ENCODE results near the gene CCN2. TPM values are rescaled to one million over a fixed set of nuclear protein-coding genes. Genes with fewer than 3 reads are reported as not detected.

CCN2 gene
- total RNA-seq, 3 donors from 2014 or later: 17.1 to 39.7 (median 39.4) TPM

- Histone ChIP-seq H3K4me3 (no peak overlapping the region), H3K4me1 (ENCODE audit: low read depth) (peaks cover 7% of the 10 kb centered on the region), H3K36me3 (ENCODE audit: low read depth) (no peaks in the 10 kb centered on the region), H3K9me3 (no peaks in the 10 kb centered on the region)
- TF ChIP-seq CTCF (IDR thresholded peaks at IDR 0.05): no peak
- ATAC-seq (peak; percentile 51), DNase-seq (no peak)
- intact Hi-C loops (cut with DNase I, micrococcal nuclease): no loop called here
These were observed 46.4 kb upstream of the CCN2 start for GRCh38 chr6:131997429-131998153.

GRCh38 chr6:131995917-131996316, 44.7 kb upstream of the CCN2 start:
- ATAC-seq (peak; percentile 78), DNase-seq (no peak)
- no peaks in the 10 kb centered on the region for H3K9me3 ChIP-seq

GRCh38 chr6:131992557-131992956, 41.4 kb upstream of the CCN2 start:
- ATAC-seq: no peak
- DNase-seq: no peak
- no peaks in the 10 kb centered on the region for H3K36me3 ChIP-seq (ENCODE audit: low read depth)
- no peak overlapping the region for H3K4me3 ChIP-seq
- TF ChIP-seq CTCF (IDR thresholded peaks at IDR 0.05): no peak
- H3K4me1 ChIP-seq (ENCODE audit: low read depth): no peaks in the 10 kb centered on the region
- intact Hi-C loops (cut with DNase I, micrococcal nuclease): no loop called here
- no peaks in the 10 kb centered on the region for H3K9me3 ChIP-seq

More at GRCh38 chr6:131995917-131996316, 44.7 kb upstream of the CCN2 start:
- intact Hi-C loops (cut with DNase I, micrococcal nuclease): no loop called here
- peaks cover 7% of the 10 kb centered on the region for H3K4me1 ChIP-seq (ENCODE audit: low read depth)
- no peak overlapping the region for H3K4me3 ChIP-seq
- no peak for TF ChIP-seq CTCF (IDR thresholded peaks at IDR 0.05)
- no peaks in the 10 kb centered on the region for H3K36me3 ChIP-seq (ENCODE audit: low read depth)

GRCh38 chr6:131989036-131989435, 37.9 kb upstream of the CCN2 start:
- Histone ChIP-seq H3K4me3 (no peak overlapping the region), H3K4me1 (ENCODE audit: low read depth) (no peaks in the 10 kb centered on the region), H3K9me3 (no peaks in the 10 kb centered on the region), H3K36me3 (ENCODE audit: low read depth) (no peaks in the 10 kb centered on the region)
- DNase-seq (no peak), ATAC-seq (no peak)
- intact Hi-C loops (cut with DNase I, micrococcal nuclease): no loop called here
- no peak for TF ChIP-seq CTCF (IDR thresholded peaks at IDR 0.05)

GRCh38 chr6:131982740-131983259, 31.6 kb upstream of the CCN2 start:
- H3K9me3 ChIP-seq: no peaks in the 10 kb centered on the region
- no peak overlapping the region for H3K4me3 ChIP-seq
- intact Hi-C loops (cut with DNase I, micrococcal nuclease): no loop called here
- TF ChIP-seq CTCF (IDR thresholded peaks at IDR 0.05): no peak
- ATAC-seq (no peak), DNase-seq (no peak)
- peaks cover 11% of the 10 kb centered on the region for H3K4me1 ChIP-seq (ENCODE audit: low read depth)
- H3K36me3 ChIP-seq (ENCODE audit: low read depth): no peaks in the 10 kb centered on the region
